ENCODE data around the gene PFKL.

The PFKL gene

DNA sequence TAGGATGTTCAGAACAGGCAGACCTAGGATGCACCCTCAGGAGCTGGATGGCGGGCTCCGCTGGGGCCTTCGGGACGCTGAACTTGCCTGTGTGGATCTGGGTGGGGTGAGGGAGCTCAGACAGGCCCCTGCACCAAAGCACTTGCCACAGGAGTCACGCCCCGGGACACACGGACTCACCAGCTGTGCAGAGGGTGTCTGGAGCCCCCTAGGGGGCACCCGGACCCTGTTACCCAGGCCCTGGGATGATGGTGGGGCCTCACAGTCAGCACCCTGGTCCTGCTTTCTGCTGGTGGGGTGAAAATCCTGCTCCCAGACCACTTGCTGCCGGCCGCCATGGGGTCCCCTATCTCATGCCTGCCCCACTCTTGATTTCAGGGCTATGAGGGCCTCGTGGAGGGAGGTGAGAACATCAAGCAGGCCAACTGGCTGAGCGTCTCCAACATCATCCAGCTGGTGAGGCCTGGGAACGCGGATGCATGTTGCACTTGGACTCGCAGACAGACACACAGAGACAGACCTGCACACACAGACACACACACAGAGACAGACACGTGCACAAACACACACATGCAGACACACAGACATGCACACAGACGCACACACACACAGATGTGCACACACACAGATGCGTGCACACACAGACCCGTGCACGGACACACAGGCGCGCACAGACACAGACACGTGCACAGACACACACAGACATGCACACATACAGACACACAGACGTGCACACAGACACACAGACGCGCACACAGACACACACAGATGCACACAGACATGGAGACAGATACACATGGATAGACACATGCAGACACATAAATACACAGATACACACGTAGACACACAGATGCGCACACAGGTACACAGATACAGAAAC lies 11.0 kb downstream of the PFKL start:
- H3K9ac ChIP-seq (ENCODE audit: insufficient read length, low read depth), result no peak overlapping the region

DNA sequence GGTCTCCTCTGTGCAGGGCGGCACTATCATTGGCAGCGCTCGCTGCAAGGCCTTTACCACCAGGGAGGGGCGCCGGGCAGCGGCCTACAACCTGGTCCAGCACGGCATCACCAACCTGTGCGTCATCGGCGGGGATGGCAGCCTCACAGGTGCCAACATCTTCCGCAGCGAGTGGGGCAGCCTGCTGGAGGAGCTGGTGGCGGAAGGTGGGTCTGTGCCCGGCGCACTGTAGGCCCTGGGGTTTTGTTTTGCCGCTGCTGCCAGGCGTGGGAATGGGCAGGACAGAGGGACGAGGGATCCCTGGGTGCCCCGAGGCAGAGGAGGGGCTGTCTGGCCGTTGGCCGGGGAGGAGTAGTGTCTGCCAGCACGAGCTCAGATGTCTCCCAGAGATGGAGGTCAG lies 12.2 kb downstream of the PFKL start:
- Histone ChIP-seq H3K9me3 (ENCODE audit: insufficient read depth, low read length) (no peaks in the 10 kb centered on the region), H3K9ac (ENCODE audit: insufficient read length, low read depth) (no peak overlapping the region), H3K4me1 (ENCODE audit: insufficient read depth, insufficient read length) (peaks cover 24% of the 10 kb centered on the region), H3K27me3 (ENCODE audit: insufficient read depth, insufficient read length) (no peaks in the 10 kb centered on the region), H3K36me3 (ENCODE audit: insufficient read depth, insufficient read length, low read length) (peaks cover 95% of the 10 kb centered on the region), H3K4me3 (ENCODE audit: insufficient read length, low read depth) (no peak overlapping the region)
- DNase-seq (ENCODE audit: low read depth, low spot score), result no peak
- TF ChIP-seq SUZ12 (IDR thresholded peaks at IDR 0.05; ENCODE audit: extremely low read depth, insufficient read depth, insufficient read length), result no peak
- TF ChIP-seq YY1 (IDR thresholded peaks at IDR 0.05; ENCODE audit: insufficient read depth, insufficient read length), result no peak
- no peak for TF ChIP-seq ZNF274 (IDR thresholded peaks at IDR 0.05; ENCODE audit: low read depth, low read length)

More for the DNA sequence above, 11.0 kb downstream of the PFKL start:
- Histone ChIP-seq H3K4me3 (ENCODE audit: insufficient read length, low read depth) (no peak overlapping the region), H3K27me3 (ENCODE audit: insufficient read depth, insufficient read length) (no peaks in the 10 kb centered on the region), H3K4me1 (ENCODE audit: insufficient read depth, insufficient read length) (peaks cover 36% of the 10 kb centered on the region), H3K36me3 (ENCODE audit: insufficient read depth, insufficient read length, low read length) (peaks cover 95% of the 10 kb centered on the region), H3K9me3 (ENCODE audit: insufficient read depth, low read length) (no peaks in the 10 kb centered on the region)
- no peak for TF ChIP-seq ZNF274 (IDR thresholded peaks at IDR 0.05; ENCODE audit: low read depth, low read length)
- TF ChIP-seq SUZ12 (IDR thresholded peaks at IDR 0.05; ENCODE audit: extremely low read depth, insufficient read depth, insufficient read length), result no peak
- TF ChIP-seq YY1 (IDR thresholded peaks at IDR 0.05; ENCODE audit: insufficient read depth, insufficient read length), result no peak
- DNase-seq (ENCODE audit: low read depth, low spot score), result no peak

DNA sequence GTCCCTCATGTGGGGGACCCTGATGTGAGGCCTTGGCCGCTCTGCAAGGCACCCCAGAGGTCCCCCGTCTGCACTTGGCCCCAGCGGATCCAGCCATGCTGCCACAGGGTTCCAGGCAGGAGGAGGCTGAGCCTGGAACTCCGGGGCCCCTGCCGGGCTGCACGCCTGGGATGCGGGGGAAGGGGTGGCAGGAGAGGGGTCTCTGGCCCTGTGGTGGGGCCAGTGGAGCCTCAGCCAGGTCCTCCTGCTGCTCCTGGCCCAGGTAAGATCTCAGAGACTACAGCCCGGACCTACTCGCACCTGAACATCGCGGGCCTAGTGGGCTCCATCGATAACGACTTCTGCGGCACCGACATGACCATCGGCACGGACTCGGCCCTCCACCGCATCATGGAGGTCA lies 12.9 kb downstream of the PFKL start:
- no peaks in the 10 kb centered on the region for H3K27me3 ChIP-seq (ENCODE audit: insufficient read depth, insufficient read length)
- peaks cover 95% of the 10 kb centered on the region for H3K36me3 ChIP-seq (ENCODE audit: insufficient read depth, insufficient read length, low read length)
- H3K9me3 ChIP-seq (ENCODE audit: insufficient read depth, low read length), result no peaks in the 10 kb centered on the region
- H3K4me3 ChIP-seq (ENCODE audit: insufficient read length, low read depth), result no peak overlapping the region
- peaks cover 19% of the 10 kb centered on the region for H3K4me1 ChIP-seq (ENCODE audit: insufficient read depth, insufficient read length)
- TF ChIP-seq YY1 (IDR thresholded peaks at IDR 0.05; ENCODE audit: insufficient read depth, insufficient read length), result no peak
- no peak for TF ChIP-seq ZNF274 (IDR thresholded peaks at IDR 0.05; ENCODE audit: low read depth, low read length)
- TF ChIP-seq SUZ12 (IDR thresholded peaks at IDR 0.05; ENCODE audit: extremely low read depth, insufficient read depth, insufficient read length), result no peak
- no peak for DNase-seq (ENCODE audit: low read depth, low spot score)
- no peak overlapping the region for H3K9ac ChIP-seq (ENCODE audit: insufficient read length, low read depth)

GRCh38 chr21:44313451-44313850 lies 13.6 kb downstream of the PFKL start:
- TF ChIP-seq YY1 (IDR thresholded peaks at IDR 0.05; ENCODE audit: insufficient read depth, insufficient read length) (no peak), ZNF274 (IDR thresholded peaks at IDR 0.05; ENCODE audit: low read depth, low read length) (no peak), SUZ12 (IDR thresholded peaks at IDR 0.05; ENCODE audit: extremely low read depth, insufficient read depth, insufficient read length) (no peak)
- DNase-seq (ENCODE audit: low read depth, low spot score), result no peak
- H3K27me3 ChIP-seq (ENCODE audit: insufficient read depth, insufficient read length), result no peaks in the 10 kb centered on the region

GRCh38 chr21:44314128-44314527 lies 14.3 kb downstream of the PFKL start:
- peaks cover 98% of the 10 kb centered on the region for H3K36me3 ChIP-seq (ENCODE audit: insufficient read depth, insufficient read length, low read length)
- no peak for DNase-seq (ENCODE audit: low read depth, low spot score)
- peaks cover 9% of the 10 kb centered on the region for H3K4me1 ChIP-seq (ENCODE audit: insufficient read depth, insufficient read length)
- H3K9ac ChIP-seq (ENCODE audit: insufficient read length, low read depth), result no peak overlapping the region
- TF ChIP-seq YY1 (IDR thresholded peaks at IDR 0.05; ENCODE audit: insufficient read depth, insufficient read length) (no peak), ZNF274 (IDR thresholded peaks at IDR 0.05; ENCODE audit: low read depth, low read length) (no peak), SUZ12 (IDR thresholded peaks at IDR 0.05; ENCODE audit: extremely low read depth, insufficient read depth, insufficient read length) (no peak)
- H3K9me3 ChIP-seq (ENCODE audit: insufficient read depth, low read length), result no peaks in the 10 kb centered on the region
- no peaks in the 10 kb centered on the region for H3K27me3 ChIP-seq (ENCODE audit: insufficient read depth, insufficient read length)
- no peak overlapping the region for H3K4me3 ChIP-seq (ENCODE audit: insufficient read length, low read depth)

More at GRCh38 chr21:44313451-44313850, 13.6 kb downstream of the PFKL start:
- Histone ChIP-seq H3K9ac (ENCODE audit: insufficient read length, low read depth) (no peak overlapping the region), H3K4me3 (ENCODE audit: insufficient read length, low read depth) (no peak overlapping the region), H3K4me1 (ENCODE audit: insufficient read depth, insufficient read length) (peaks cover 15% of the 10 kb centered on the region), H3K9me3 (ENCODE audit: insufficient read depth, low read length) (no peaks in the 10 kb centered on the region), H3K36me3 (ENCODE audit: insufficient read depth, insufficient read length, low read length) (peaks cover 96% of the 10 kb centered on the region)

DNA sequence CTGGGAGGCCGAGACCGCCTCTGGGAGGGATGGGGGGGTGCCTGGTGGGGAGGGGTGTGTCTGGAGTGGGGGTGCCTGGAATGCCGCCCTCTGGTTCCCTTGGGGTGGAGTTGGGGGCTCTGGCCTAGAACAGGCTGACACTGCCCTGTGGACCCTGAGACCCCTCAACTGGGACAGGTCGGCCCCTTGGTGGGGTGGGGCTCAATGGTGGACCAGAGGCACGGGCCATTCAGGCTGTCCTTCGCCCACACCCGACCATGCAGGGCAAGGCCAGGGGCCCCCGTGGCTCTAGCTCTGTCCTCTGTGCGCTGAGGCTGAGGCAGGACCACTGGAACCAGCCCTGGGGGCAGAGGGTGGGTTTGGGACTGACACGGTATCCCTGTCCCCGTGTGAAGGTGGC lies 14.7 kb downstream of the PFKL start:
- no peak for TF ChIP-seq YY1 (IDR thresholded peaks at IDR 0.05; ENCODE audit: insufficient read depth, insufficient read length)
- TF ChIP-seq ZNF274 (IDR thresholded peaks at IDR 0.05; ENCODE audit: low read depth, low read length), result no peak
- no peak for TF ChIP-seq SUZ12 (IDR thresholded peaks at IDR 0.05; ENCODE audit: extremely low read depth, insufficient read depth, insufficient read length)
- Histone ChIP-seq H3K4me3 (ENCODE audit: insufficient read length, low read depth) (no peak overlapping the region), H3K36me3 (ENCODE audit: insufficient read depth, insufficient read length, low read length) (peaks cover 99% of the 10 kb centered on the region), H3K9ac (ENCODE audit: insufficient read length, low read depth) (no peak overlapping the region), H3K27me3 (ENCODE audit: insufficient read depth, insufficient read length) (no peaks in the 10 kb centered on the region), H3K9me3 (ENCODE audit: insufficient read depth, low read length) (no peaks in the 10 kb centered on the region), H3K4me1 (ENCODE audit: insufficient read depth, insufficient read length) (peaks cover 7% of the 10 kb centered on the region)
- DNase-seq (ENCODE audit: low read depth, low spot score), result no peak

DNA sequence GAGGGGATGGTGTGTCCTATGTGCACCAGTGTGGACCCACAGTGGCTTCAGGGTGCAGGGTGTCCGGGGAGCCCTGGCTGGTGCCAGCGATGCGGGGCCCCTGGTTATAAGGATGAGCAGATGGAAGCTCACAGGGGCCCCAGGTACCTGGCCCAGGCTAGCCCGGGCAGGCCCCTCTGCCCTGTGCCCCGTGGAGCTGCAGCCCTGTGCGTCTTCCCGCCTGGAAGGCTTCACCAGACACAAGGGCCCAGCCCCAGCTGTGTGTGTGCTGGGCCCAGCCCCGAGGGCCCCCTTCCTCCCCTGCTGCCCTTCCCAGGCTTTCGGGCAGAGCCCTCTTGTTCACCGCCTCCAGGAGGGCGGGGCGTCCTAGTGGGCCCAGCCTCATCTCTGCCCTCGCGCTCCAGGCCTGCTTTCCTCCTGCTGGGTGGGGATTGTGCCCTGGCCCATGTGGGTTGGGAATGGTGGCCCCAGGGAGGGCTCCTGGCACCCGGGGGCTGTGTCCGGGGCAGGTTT lies 15.9 kb downstream of the PFKL start:
- peaks cover 98% of the 10 kb centered on the region for H3K36me3 ChIP-seq (ENCODE audit: insufficient read depth, insufficient read length, low read length)
- H3K9ac ChIP-seq (ENCODE audit: insufficient read length, low read depth), result peak overlapping the region; percentile 37
- H3K27me3 ChIP-seq (ENCODE audit: insufficient read depth, insufficient read length), result no peaks in the 10 kb centered on the region
- no peak overlapping the region for H3K4me3 ChIP-seq (ENCODE audit: insufficient read length, low read depth)
- no peaks in the 10 kb centered on the region for H3K4me1 ChIP-seq (ENCODE audit: insufficient read depth, insufficient read length)
- no peaks in the 10 kb centered on the region for H3K9me3 ChIP-seq (ENCODE audit: insufficient read depth, low read length)
- TF ChIP-seq YY1 (IDR thresholded peaks at IDR 0.05; ENCODE audit: insufficient read depth, insufficient read length) (no peak), ZNF274 (IDR thresholded peaks at IDR 0.05; ENCODE audit: low read depth, low read length) (no peak), SUZ12 (IDR thresholded peaks at IDR 0.05; ENCODE audit: extremely low read depth, insufficient read depth, insufficient read length) (no peak)
- no peak for DNase-seq (ENCODE audit: low read depth, low spot score)
